Left lung (tissue), 10 donors: ENCODE measurements around the gene PLD1. TPM values are rescaled to one million over a fixed set of nuclear protein-coding genes. Genes with fewer than 3 reads are reported as not detected.
A peak's percentile ranks its signal among the peaks of the same experiment; 100 is the strongest.

ENCODE experiments used
- ATAC-seq: fragments of 200-7000 bp; cut with Tn5 transposase; one replicate; pipeline ENCODE4 v1.9.1; 2020; ENCODE audit warnings: moderate library complexity
- DNase-seq, 4 donors: peaks; one replicate each; pipeline ENCODE4 v3.0.0-alpha.2; 2013 to 2020
- H3K27ac ChIP-seq, 2 donors: fragments of 200-600 bp; sonication (generic) in 1 of 2; one replicate each; pipeline versions ENCODE4 v1.5.0 to v1.8.0; 2020 to 2021
- H3K27me3 ChIP-seq, 2 donors: fragments of 200-600 bp; sonication (generic) in 1 of 2; one replicate each; pipeline versions ENCODE4 v1.5.0 to v1.8.0; 2020 to 2021
- H3K36me3 ChIP-seq, 2 donors: fragments of 200-600 bp; sonication (generic) in 1 of 2; one replicate each; pipeline versions ENCODE4 v1.5.0 to v1.8.0; 2020 to 2021
- H3K4me1 ChIP-seq, 2 donors: fragments of 200-600 bp; one replicate each; pipeline ENCODE4 v1.8.0; 2021
- H3K4me3 ChIP-seq, 2 donors: fragments of 200-600 bp; sonication (generic) in 1 of 2; one replicate each; pipeline versions ENCODE4 v1.5.0 to v1.8.0; 2020 to 2021; ENCODE audit warnings: mild to moderate bottlenecking in 1 of 2
- H3K9me3 ChIP-seq, 2 donors: fragments of 200-600 bp; sonication (generic) in 1 of 2; one replicate each; pipeline versions ENCODE4 v1.5.0 to v1.8.0; 2020 to 2021
- intact Hi-C, 2 donors: fragments of 100-400 bp; cut with DNase I; formaldehyde crosslinking; loops; one replicate each; pipeline versions ENCODE4 v1.11.2 to v1.14.2; 2022
- polyA plus RNA-seq, 6 donors: library from polyadenylated mRNA; unstranded; fragments of 120-200 nt; gene quantifications; one replicate each; pipeline ENCODE4 v1.2.1, GENCODE V29; 2013; ENCODE audit not compliant: insufficient read length in 6 of 6
- total RNA-seq, 2 donors: library from RNA; stranded (reverse); fragmentation: NEBNext Ultra II Directional; extraction: Animal tissue kit (Norgen Biotek cat#: 25700); gene quantifications; one replicate each; pipeline ENCODE4 v1.2.1, GENCODE V29; 2021
- TF ChIP-seq, protein P1 (sequence below), 2 donors: fragments of 200-600 bp; sonication (generic) in 1 of 2; IDR thresholded peaks; one replicate each; pipeline versions ENCODE4 v1.5.0 to v1.8.0; 2021; ENCODE audit warnings: antibody characterized with exemption in 2 of 2
- donor health status: DM: no; HTN: yes; CAD: no.
- donor health status: DM: no; HTN: no; CAD: no.

PLD1 gene
- total and polyA plus RNA-seq, 8 donors: 2.9 to 18.7 (median 5.8) TPM

DNA sequence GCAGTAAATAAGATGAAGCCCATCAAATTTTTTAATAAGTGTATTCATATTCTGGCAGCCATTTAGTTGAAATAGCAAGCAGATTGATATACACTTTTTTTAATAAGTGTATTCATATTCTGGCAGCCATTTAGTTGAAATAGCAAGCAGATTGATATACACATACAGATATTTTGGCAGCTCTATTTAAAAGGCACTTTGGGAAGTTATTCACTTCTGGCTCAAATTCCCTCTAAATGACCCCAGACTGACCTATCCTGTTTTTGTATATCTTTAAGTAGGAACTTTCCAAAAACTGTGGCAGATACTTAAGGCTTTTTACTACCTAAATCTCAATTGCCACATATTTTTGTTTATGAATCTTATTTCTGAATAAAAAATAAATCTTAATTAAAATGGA lies 122.3 kb downstream of the PLD1 start:
- no peak for ATAC-seq

GRCh38 chr3:171687581-171687980 lies 122.7 kb downstream of the PLD1 start:
- Histone ChIP-seq H3K27ac (no peak overlapping the region), H3K27me3 (no peaks in the 10 kb centered on the region), H3K36me3 (peaks cover 0 to 18% of the 10 kb centered on the region in 2 donors), H3K9me3 (no peaks in the 10 kb centered on the region), H3K4me1 (no peaks in the 10 kb centered on the region), H3K4me3 (no peak overlapping the region)
- intact Hi-C loops: no loop called here
- peak in 1 of 4 donors; percentile 11 for DNase-seq
- no peak for ATAC-seq
- TF ChIP-seq, protein P1, sequence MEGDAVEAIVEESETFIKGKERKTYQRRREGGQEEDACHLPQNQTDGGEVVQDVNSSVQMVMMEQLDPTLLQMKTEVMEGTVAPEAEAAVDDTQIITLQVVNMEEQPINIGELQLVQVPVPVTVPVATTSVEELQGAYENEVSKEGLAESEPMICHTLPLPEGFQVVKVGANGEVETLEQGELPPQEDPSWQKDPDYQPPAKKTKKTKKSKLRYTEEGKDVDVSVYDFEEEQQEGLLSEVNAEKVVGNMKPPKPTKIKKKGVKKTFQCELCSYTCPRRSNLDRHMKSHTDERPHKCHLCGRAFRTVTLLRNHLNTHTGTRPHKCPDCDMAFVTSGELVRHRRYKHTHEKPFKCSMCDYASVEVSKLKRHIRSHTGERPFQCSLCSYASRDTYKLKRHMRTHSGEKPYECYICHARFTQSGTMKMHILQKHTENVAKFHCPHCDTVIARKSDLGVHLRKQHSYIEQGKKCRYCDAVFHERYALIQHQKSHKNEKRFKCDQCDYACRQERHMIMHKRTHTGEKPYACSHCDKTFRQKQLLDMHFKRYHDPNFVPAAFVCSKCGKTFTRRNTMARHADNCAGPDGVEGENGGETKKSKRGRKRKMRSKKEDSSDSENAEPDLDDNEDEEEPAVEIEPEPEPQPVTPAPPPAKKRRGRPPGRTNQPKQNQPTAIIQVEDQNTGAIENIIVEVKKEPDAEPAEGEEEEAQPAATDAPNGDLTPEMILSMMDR (IDR thresholded peaks at IDR 0.05): no peak

More for the DNA sequence above, 122.3 kb downstream of the PLD1 start:
- Histone ChIP-seq H3K36me3 (peaks cover 0 to 18% of the 10 kb centered on the region in 2 donors), H3K27ac (no peak overlapping the region), H3K27me3 (no peaks in the 10 kb centered on the region), H3K4me3 (no peak overlapping the region), H3K9me3 (no peaks in the 10 kb centered on the region), H3K4me1 (no peaks in the 10 kb centered on the region)
- intact Hi-C loops: no loop called here
- TF ChIP-seq, protein P1 (IDR thresholded peaks at IDR 0.05): no peak
- DNase-seq: peak in 2 of 4 donors; percentile 49 to 52

DNA sequence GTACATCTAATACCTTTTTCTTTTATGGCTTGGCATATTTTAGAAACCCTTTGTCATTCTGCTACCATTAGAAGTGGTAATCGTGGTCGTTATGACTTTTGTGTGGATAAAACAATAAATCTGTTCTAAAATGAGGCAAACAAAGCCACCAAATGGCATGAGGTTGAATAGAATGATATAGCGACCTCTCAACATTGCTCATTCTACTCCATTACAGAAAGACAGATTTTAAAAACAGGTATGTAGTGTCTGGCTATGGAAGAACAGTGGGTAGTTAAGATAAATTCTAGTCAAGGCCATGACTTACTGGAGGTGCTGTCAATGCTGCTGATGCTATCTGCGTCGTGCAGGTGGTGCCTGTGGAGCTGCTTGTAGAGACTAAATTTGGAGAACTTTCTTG lies 123.2 kb downstream of the PLD1 start:
- peaks cover 0 to 18% of the 10 kb centered on the region in 2 donors for H3K36me3 ChIP-seq
- H3K27me3 ChIP-seq: no peaks in the 10 kb centered on the region
- no peak overlapping the region for H3K4me3 ChIP-seq

DNA sequence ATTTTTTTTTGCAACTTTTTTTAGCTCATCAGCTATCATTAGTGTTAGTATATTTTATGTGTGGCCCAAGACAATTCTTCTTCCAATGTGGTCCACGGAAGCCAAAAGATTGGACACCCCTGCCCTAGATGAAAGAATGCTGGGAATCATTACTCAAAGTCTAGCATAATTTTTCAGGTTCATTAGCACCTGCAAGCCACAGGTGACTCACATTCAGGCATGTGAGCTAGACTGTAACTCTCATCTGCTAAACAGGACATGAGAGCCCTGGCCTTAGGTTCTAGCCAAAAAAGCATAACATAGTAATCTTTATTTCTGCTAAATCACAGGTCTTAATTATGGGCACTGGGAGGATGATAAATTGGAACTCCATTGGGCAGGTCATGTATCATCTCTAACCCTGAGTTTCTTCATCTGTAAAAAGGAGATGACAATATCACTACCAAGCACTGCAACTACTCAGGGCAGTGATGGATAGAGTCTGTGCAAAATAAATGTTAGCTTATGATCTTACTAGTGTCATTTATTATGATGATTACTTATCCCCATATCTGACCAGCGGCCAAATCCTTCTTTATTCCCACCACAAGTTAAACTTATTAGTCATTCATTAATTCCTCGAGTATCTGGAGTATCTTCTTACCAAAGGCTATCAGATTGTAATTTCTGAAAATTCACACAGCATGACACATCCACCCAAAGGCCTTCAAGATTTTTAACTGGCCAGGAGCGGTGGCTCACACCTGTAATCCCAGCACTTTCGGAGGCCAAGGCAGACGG lies 125.0 kb downstream of the PLD1 start:
- H3K27ac ChIP-seq: no peak overlapping the region
- no peak overlapping the region for H3K4me3 ChIP-seq
- DNase-seq: no peak
- intact Hi-C loops: no loop called here
- no peaks in the 10 kb centered on the region for H3K9me3 ChIP-seq
- H3K27me3 ChIP-seq: no peaks in the 10 kb centered on the region
- TF ChIP-seq, protein P1 (IDR thresholded peaks at IDR 0.05): no peak
- H3K36me3 ChIP-seq: peaks cover 0 to 14% of the 10 kb centered on the region in 2 donors
- no peak for ATAC-seq
- no peaks in the 10 kb centered on the region for H3K4me1 ChIP-seq

More for the DNA sequence above, 123.2 kb downstream of the PLD1 start:
- DNase-seq (no peak), ATAC-seq (no peak)
- no peak overlapping the region for H3K27ac ChIP-seq
- H3K4me1 ChIP-seq: no peaks in the 10 kb centered on the region
- TF ChIP-seq, protein P1 (IDR thresholded peaks at IDR 0.05): no peak
- H3K9me3 ChIP-seq: no peaks in the 10 kb centered on the region
- intact Hi-C loops: no loop called here

GRCh38 chr3:171684221-171684620 lies 126.1 kb downstream of the PLD1 start:
- intact Hi-C loops: no loop called here
- ATAC-seq: no peak
- Histone ChIP-seq H3K4me1 (no peaks in the 10 kb centered on the region), H3K27ac (no peak overlapping the region), H3K4me3 (no peak overlapping the region), H3K9me3 (no peaks in the 10 kb centered on the region), H3K36me3 (peaks cover 0 to 14% of the 10 kb centered on the region in 2 donors), H3K27me3 (no peaks in the 10 kb centered on the region)
- no peak for DNase-seq
- TF ChIP-seq, protein P1 (IDR thresholded peaks at IDR 0.05): no peak
